ENCODE measurements around the gene SORCS2. TPM values are rescaled to one million over a fixed set of nuclear protein-coding genes. Genes with fewer than 3 reads are reported as not detected.

SORCS2 gene
- polyA plus RNA-seq, 1 donor (not counting 4 experiments of a cell fraction or from before 2014, with no cell fraction given): 0.09 TPM

- no peak for DNase-seq (ENCODE audit: low read depth, low spot score)
- no peak for TF ChIP-seq EZH2 (IDR thresholded peaks at IDR 0.05; ENCODE audit: low read length)
- no peak for TF ChIP-seq CTCF (optimal IDR thresholded peaks at IDR 0.05 in 1 of 3, IDR thresholded peaks at IDR 0.05 in 1 of 3, conservative IDR thresholded peaks at IDR 0.05 in 1 of 3; ENCODE audit: extremely low read depth in 1 of 3, insufficient read depth in 2 of 3, low read length in 3 of 3)
- no peaks in the 10 kb centered on the region for H3K9me3 ChIP-seq (ENCODE audit: control insufficient read depth, low read depth, low read length)
- H2AFZ ChIP-seq (ENCODE audit: control insufficient read depth, low read length): no peak overlapping the region
- no peak overlapping the region for H3K4me2 ChIP-seq (ENCODE audit: control insufficient read depth, extremely low read depth, insufficient read depth, low read depth, low read length)
- dilution Hi-C loops (cut with MboI; ENCODE audit: extremely low pct_ligation_motif_present, low sequenced_read_pairs): no loop called here
- no peak overlapping the region for H3K9ac ChIP-seq (ENCODE audit: control insufficient read depth, extremely low read depth, insufficient read depth, low read length)
- no peaks in the 10 kb centered on the region for H3K4me1 ChIP-seq (ENCODE audit: control insufficient read depth, extremely low read depth, insufficient read depth, low read length)
- no peak for FAIRE-seq
- no peaks in the 10 kb centered on the region for H3K27me3 ChIP-seq (ENCODE audit: control insufficient read depth, extremely low read depth, insufficient read depth, low read length)
- no peaks in the 10 kb centered on the region for H3K9me1 ChIP-seq (ENCODE audit: control insufficient read depth, extremely low read depth, insufficient read depth, low read length)
- no peak overlapping the region for H3K4me3 ChIP-seq (ENCODE audit: control insufficient read depth in 2 of 3, extremely low read depth in 1 of 3, insufficient read depth in 2 of 3, low read depth in 1 of 3, low read length in 3 of 3)
- no peaks in the 10 kb centered on the region for H4K20me1 ChIP-seq (ENCODE audit: control insufficient read depth, extremely low read depth, insufficient read depth, low read length)
- H3K79me2 ChIP-seq (ENCODE audit: control insufficient read depth, insufficient read depth, low read length): no peaks in the 10 kb centered on the region
- no peaks in the 10 kb centered on the region for H3K36me3 ChIP-seq (ENCODE audit: control insufficient read depth in 2 of 2, extremely low read depth in 1 of 2, insufficient read depth in 2 of 2, low read length in 2 of 2)
- no peak overlapping the region for H3K27ac ChIP-seq (ENCODE audit: control insufficient read depth, insufficient read depth, low read length)
Observed at GRCh38 chr4:7610841-7611240, 418.5 kb downstream of the SORCS2 start.

GRCh38 chr4:7612311-7612897 lies 420.1 kb downstream of the SORCS2 start:
- no peaks in the 10 kb centered on the region for H3K4me1 ChIP-seq (ENCODE audit: control insufficient read depth, extremely low read depth, insufficient read depth, low read length)
- no peaks in the 10 kb centered on the region for H3K27me3 ChIP-seq (ENCODE audit: control insufficient read depth, extremely low read depth, insufficient read depth, low read length)
- no peak for TF ChIP-seq EZH2 (IDR thresholded peaks at IDR 0.05; ENCODE audit: low read length)
- TF ChIP-seq CTCF (optimal IDR thresholded peaks at IDR 0.05 in 1 of 3, IDR thresholded peaks at IDR 0.05 in 1 of 3, conservative IDR thresholded peaks at IDR 0.05 in 1 of 3; ENCODE audit: extremely low read depth in 1 of 3, insufficient read depth in 2 of 3, low read length in 3 of 3): no peak
- dilution Hi-C loops (cut with MboI; ENCODE audit: extremely low pct_ligation_motif_present, low sequenced_read_pairs): no loop called here
- no peak for DNase-seq (ENCODE audit: low read depth, low spot score)
- FAIRE-seq: no peak
- H3K36me3 ChIP-seq (ENCODE audit: control insufficient read depth in 2 of 2, extremely low read depth in 1 of 2, insufficient read depth in 2 of 2, low read length in 2 of 2): no peaks in the 10 kb centered on the region
- no peak overlapping the region for H3K4me2 ChIP-seq (ENCODE audit: control insufficient read depth, extremely low read depth, insufficient read depth, low read depth, low read length)
- H3K9ac ChIP-seq (ENCODE audit: control insufficient read depth, extremely low read depth, insufficient read depth, low read length): no peak overlapping the region
- no peak overlapping the region for H3K27ac ChIP-seq (ENCODE audit: control insufficient read depth, insufficient read depth, low read length)
- no peak overlapping the region for H3K4me3 ChIP-seq (ENCODE audit: control insufficient read depth in 2 of 3, extremely low read depth in 1 of 3, insufficient read depth in 2 of 3, low read depth in 1 of 3, low read length in 3 of 3)
- no peaks in the 10 kb centered on the region for H3K9me1 ChIP-seq (ENCODE audit: control insufficient read depth, extremely low read depth, insufficient read depth, low read length)
- no peaks in the 10 kb centered on the region for H3K79me2 ChIP-seq (ENCODE audit: control insufficient read depth, insufficient read depth, low read length)
- no peaks in the 10 kb centered on the region for H4K20me1 ChIP-seq (ENCODE audit: control insufficient read depth, extremely low read depth, insufficient read depth, low read length)
- H3K9me3 ChIP-seq (ENCODE audit: control insufficient read depth, low read depth, low read length): no peaks in the 10 kb centered on the region
- no peak overlapping the region for H2AFZ ChIP-seq (ENCODE audit: control insufficient read depth, low read length)

All from keratinocyte (primary cell).